Activated naive CD4-positive, alpha-beta T cell treated with anti-CD3 and anti-CD28 coated beads, Interleukin-2, amount 10 ng/mL, durations not matched to agents 7 days and 5 days (primary cell): ENCODE data around the gene RAP1GAP.

Source experiments
- CTCF ChIA-PET: fragments of 350-600 bp; sonication (Branson Sonifier 250); formaldehyde crosslinking; loops from one replicate; lab custom pipeline; 2021; ENCODE audit warnings: antibody characterized with exemption; lab: Charles Lee
- DNase-seq: peaks from one replicate; pipeline ENCODE4 v3.0.0-alpha.2; 2020
- H3K27ac Mint-ChIP-seq: one replicate; pipeline ENCODE4 v1.8.0; 2021; ENCODE audit warnings: mild to moderate bottlenecking, moderate library complexity, mixed read lengths
- H3K27me3 Mint-ChIP-seq: one replicate; pipeline ENCODE4 v1.8.0; 2021; ENCODE audit warnings: mild to moderate bottlenecking, mixed read lengths
- H3K36me3 Mint-ChIP-seq: one replicate; pipeline ENCODE4 v1.8.0; 2021; ENCODE audit warnings: mixed read lengths
- H3K4me1 Mint-ChIP-seq: one replicate; pipeline ENCODE4 v1.8.0; 2021; ENCODE audit warnings: mixed read lengths
- H3K4me3 Mint-ChIP-seq: one replicate; pipeline ENCODE4 v1.8.0; 2021; ENCODE audit warnings: mild to moderate bottlenecking, moderate library complexity, mixed read lengths
- H3K9me3 Mint-ChIP-seq: one replicate; pipeline ENCODE4 v1.8.0; 2021; ENCODE audit warnings: mixed read lengths

Gene RAP1GAP

DNA sequence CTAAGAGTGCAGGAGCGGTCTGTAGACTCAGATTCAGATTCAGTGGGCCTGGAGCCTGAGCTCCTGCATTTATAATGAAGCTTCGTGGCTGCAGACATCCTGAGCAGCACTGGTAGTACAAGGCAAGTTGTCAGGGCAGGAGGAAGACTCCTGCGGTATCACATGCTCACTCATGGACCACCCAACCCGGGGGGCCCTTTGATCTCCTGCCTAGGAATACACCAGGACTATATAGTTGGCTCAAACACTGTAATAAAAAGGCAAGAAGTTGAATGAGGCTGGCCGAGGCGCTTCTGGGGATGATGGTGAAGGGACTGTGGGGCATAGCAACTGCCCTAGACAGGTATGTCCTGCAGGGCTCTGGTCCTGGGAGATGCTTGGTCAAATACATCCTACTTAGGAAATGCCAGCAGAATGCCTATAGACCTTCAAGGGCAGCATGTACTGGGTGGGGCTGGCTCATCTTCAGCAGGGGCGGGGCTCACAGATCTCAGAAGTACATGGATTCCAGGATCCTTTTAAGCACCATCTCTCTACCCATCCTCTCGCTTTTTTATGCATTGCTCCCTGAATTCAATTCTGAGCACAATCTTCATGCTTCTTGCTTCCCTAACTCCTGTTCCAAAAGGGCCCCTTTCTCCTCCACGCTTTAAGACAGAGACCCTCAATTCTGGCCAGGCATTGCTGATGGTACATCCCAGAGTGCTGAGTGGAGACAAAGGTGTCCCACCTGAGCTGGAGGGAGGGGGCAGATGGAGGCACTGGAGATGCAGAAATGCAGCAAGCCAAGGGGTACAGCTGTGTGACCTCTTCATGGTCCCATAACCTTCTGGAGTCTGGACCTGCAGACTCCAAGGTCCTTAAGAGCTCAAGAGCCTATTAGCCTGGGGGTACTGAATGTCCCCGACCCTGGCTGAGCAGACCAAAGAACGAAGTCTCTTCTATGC, 2.1 kb upstream of the RAP1GAP start:
- no peak overlapping the region for H3K4me3 Mint-ChIP-seq
- H3K27me3 Mint-ChIP-seq, result peaks cover 65% of the 10 kb centered on the region

DNA sequence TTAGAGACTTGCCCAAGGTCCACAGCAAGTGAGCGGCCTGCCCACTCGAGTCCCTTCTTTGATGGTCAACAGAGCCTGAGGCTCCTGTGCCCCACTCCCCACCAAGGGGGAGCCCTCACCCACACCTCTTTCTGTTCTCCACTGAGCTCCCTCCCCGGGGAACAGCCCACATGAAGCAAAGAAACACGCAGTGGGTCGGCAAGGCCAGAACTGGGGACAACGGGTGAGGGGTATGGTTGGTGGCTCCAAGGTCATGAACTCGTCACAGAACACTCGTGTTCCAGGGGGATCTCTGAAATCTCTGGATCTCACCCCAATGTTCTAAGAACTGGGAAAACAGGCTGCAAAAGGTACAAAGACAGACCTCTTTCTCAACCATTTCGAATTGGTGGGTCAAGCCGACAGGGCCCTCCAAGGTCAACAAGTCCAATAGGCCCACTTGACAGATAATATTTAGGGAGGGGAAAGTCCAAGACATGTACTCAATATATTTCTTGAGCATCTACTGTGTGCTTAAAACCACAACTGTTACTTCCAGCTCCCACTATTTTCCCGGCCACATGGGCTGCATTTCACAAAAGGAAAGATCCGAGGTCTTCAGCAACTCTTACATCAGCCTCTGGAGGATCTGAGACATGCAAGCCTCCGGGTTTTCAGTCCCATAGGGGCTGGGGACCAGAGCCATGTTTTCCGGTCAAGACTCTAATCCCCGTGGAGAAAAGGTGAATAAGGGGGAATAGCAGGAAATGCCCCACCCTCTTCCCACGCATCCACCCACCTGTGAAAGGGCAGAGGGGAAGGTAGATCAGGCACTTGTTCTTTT, 1.1 kb upstream of the RAP1GAP start:
- Mint-ChIP-seq H3K4me1 (peaks cover 7% of the 10 kb centered on the region), H3K9me3 (no peaks in the 10 kb centered on the region), H3K27me3 (peaks cover 75% of the 10 kb centered on the region), H3K36me3 (no peaks in the 10 kb centered on the region), H3K27ac (no peak overlapping the region), H3K4me3 (no peak overlapping the region)
- CTCF ChIA-PET, result no interaction called here
- no peak for DNase-seq

More for the DNA sequence above, 2.1 kb upstream of the RAP1GAP start:
- no peaks in the 10 kb centered on the region for H3K9me3 Mint-ChIP-seq
- no peak overlapping the region for H3K27ac Mint-ChIP-seq
- DNase-seq, result no peak
- H3K36me3 Mint-ChIP-seq, result no peaks in the 10 kb centered on the region
- peaks cover 7% of the 10 kb centered on the region for H3K4me1 Mint-ChIP-seq
- CTCF ChIA-PET, result no interaction called here

- H3K36me3 Mint-ChIP-seq, result no peaks in the 10 kb centered on the region
- CTCF ChIA-PET, result no interaction called here
- no peak overlapping the region for H3K27ac Mint-ChIP-seq
- H3K9me3 Mint-ChIP-seq, result no peaks in the 10 kb centered on the region
- H3K27me3 Mint-ChIP-seq, result peaks cover 86% of the 10 kb centered on the region
- no peak for DNase-seq
- peaks cover 7% of the 10 kb centered on the region for H3K4me1 Mint-ChIP-seq
- no peak overlapping the region for H3K4me3 Mint-ChIP-seq
Measured at GRCh38 chr1:21668951-21669257, 253 bp downstream of the RAP1GAP start.

DNA sequence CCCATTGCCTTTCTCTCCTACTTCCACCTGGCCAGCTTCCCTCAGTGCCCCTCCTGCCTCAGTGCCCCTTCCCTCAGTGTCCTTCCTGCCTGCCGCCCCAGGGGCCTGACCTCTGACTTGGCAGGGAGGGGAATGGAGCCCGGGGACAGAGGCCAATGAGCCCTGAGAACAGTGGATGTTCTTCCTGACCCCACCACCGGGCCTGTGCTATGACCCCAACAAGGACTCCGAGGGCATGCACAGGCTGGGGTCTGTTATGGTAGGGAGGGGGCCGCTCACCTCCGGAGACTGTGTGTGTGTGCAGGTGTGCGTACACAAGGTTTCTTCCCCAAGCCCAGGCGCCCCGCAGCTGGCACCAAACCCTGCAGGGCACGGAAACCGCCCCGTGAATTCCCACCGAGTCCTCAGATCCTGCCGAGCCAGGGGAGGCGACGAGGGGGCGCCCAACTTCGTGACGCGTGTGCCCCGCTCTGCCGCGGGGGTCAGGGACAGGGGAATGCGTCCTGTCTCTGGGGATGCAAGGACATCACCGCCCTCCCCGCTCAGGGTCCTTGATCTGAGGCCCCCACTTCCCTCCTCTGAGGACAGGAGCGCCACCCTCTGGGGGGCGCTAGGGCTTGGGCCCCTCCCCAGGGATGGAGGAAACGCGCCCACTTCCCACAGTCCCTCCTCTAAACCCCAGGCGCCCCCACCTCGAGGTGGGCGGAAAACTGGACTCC, 766 bp downstream of the RAP1GAP start:
- H3K4me1 Mint-ChIP-seq, result peaks cover 10% of the 10 kb centered on the region
- peaks cover 91% of the 10 kb centered on the region for H3K27me3 Mint-ChIP-seq
- peak; percentile 20 for DNase-seq
- no peak overlapping the region for H3K27ac Mint-ChIP-seq
- no peaks in the 10 kb centered on the region for H3K36me3 Mint-ChIP-seq
- no peaks in the 10 kb centered on the region for H3K9me3 Mint-ChIP-seq
- H3K4me3 Mint-ChIP-seq, result no peak overlapping the region
- CTCF ChIA-PET, result interaction anchor here (1.1 kb wide), 1 partner anchor 123 kb away, joined by 3 read pairs; no protein-coding TSS in a partner anchor

DNA sequence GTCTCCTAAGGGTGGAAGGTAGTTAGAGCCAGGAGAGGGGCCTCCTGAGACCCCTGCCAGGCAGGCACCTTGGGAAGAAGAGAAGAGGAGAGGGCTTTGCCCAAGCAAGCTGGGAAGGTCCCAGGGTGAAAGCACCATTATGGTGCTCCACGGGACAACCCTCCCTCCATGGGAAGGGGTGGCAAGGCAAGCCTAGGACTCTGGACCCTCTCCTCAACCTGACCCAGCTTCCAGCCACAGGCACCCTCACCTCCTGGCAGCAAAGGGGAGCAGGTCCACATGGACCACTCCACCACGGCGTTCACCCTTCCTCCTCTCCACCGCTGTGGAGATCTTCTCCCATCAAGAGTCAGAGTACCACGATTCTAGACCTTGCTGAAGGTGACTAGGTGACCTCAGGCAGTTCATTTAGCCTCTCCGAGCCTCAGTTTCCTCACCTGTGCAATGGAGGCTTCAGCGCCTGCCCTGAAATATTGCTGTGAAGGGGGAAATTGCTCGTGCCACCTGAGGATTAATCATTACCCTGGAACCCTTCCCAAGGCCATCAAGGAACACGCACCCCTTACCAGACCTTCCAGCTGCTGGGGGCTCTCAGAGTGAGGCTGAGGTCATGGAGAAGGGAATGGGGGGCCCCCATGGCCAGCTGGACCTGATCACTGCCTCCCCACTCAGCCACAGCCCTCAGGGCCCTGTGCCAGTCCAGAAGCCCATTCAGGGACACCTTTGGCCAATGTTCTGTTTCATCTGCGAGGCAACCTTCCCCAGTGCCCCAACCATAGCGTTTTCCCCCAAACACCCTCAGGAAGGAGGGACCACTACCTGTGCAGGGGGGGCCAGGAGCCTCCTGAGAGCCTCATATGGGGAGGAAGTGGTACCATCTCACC, 1.6 kb downstream of the RAP1GAP start:
- Mint-ChIP-seq H3K27ac (no peak overlapping the region), H3K36me3 (no peaks in the 10 kb centered on the region), H3K4me1 (peaks cover 10% of the 10 kb centered on the region), H3K4me3 (no peak overlapping the region), H3K27me3 (peaks cover 98% of the 10 kb centered on the region), H3K9me3 (no peaks in the 10 kb centered on the region)
- CTCF ChIA-PET, result interaction anchor here (1.1 kb wide), 1 partner anchor 124 kb away, joined by 3 read pairs; no protein-coding TSS in a partner anchor
- DNase-seq, result peak; percentile 15

- Mint-ChIP-seq H3K4me3 (no peak overlapping the region), H3K27ac (no peak overlapping the region), H3K9me3 (no peaks in the 10 kb centered on the region), H3K36me3 (no peaks in the 10 kb centered on the region), H3K4me1 (peaks cover 10% of the 10 kb centered on the region), H3K27me3 (peaks cover 98% of the 10 kb centered on the region)
- CTCF ChIA-PET, result interaction anchor here (1.1 kb wide), 1 partner anchor 124 kb away, joined by 3 read pairs; no protein-coding TSS in a partner anchor
- DNase-seq, result peak; percentile 11
Measured at GRCh38 chr1:21666576-21667320, 2.4 kb downstream of the RAP1GAP start.

GRCh38 chr1:21665711-21666575, 3.2 kb downstream of the RAP1GAP start:
- peaks cover 94% of the 10 kb centered on the region for H3K27me3 Mint-ChIP-seq
- no peak overlapping the region for H3K4me3 Mint-ChIP-seq
- H3K9me3 Mint-ChIP-seq, result no peaks in the 10 kb centered on the region
- peak; percentile 14 for DNase-seq
- CTCF ChIA-PET, result no interaction called here
- peaks cover 10% of the 10 kb centered on the region for H3K4me1 Mint-ChIP-seq
- H3K27ac Mint-ChIP-seq, result no peak overlapping the region
- no peaks in the 10 kb centered on the region for H3K36me3 Mint-ChIP-seq

GRCh38 chr1:21664806-21665588, 4.2 kb downstream of the RAP1GAP start:
- Mint-ChIP-seq H3K4me3 (no peak overlapping the region), H3K27me3 (peaks cover 94% of the 10 kb centered on the region), H3K9me3 (no peaks in the 10 kb centered on the region), H3K36me3 (no peaks in the 10 kb centered on the region), H3K27ac (no peak overlapping the region), H3K4me1 (peaks cover 8% of the 10 kb centered on the region)
- CTCF ChIA-PET, result no interaction called here
- peak; percentile 8 for DNase-seq

DNA sequence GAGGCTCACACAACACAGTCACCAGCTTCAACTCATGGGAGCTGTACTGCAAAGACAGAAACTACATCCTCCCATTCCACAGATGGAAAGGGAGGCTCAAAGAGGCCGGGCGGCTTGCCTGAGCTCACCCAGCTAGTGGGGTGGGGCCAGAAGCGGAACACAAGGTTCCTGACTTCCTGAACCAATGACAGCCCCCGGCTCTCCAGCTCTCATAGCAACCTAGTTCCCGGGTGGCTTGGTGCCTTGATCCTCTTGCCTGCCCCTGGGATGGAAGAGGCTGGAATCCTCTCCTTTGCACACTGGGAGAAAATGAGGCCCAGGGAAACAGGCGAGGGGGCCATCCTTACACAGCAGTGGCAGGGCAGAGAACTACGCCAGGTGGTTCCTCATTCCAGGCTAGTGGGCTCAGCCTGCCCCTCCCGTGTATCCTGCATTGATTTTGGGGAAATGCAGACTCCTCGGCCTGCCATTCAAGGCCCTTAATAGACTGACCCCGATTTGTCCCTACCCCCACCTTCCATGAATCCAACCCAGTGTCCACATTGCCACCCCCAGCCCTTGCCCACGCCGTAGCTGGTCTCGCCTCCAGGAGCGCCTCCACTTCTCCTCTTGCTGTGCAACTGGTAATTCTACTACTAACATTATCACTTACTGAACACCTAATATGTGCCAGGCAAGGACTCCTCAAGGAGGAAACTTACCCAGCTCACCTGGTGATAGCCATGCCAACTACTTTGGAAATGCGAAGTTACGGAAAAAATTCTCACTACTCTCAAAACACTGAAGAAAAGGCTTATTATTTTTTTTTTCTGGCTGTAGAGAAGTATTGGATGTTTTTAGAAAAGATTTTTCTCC, 5.0 kb downstream of the RAP1GAP start:
- Mint-ChIP-seq H3K9me3 (no peaks in the 10 kb centered on the region), H3K4me3 (no peak overlapping the region), H3K27me3 (peaks cover 94% of the 10 kb centered on the region), H3K36me3 (no peaks in the 10 kb centered on the region), H3K4me1 (peaks cover 10% of the 10 kb centered on the region), H3K27ac (no peak overlapping the region)
- peak; percentile 29 for DNase-seq
- CTCF ChIA-PET, result no interaction called here

DNA sequence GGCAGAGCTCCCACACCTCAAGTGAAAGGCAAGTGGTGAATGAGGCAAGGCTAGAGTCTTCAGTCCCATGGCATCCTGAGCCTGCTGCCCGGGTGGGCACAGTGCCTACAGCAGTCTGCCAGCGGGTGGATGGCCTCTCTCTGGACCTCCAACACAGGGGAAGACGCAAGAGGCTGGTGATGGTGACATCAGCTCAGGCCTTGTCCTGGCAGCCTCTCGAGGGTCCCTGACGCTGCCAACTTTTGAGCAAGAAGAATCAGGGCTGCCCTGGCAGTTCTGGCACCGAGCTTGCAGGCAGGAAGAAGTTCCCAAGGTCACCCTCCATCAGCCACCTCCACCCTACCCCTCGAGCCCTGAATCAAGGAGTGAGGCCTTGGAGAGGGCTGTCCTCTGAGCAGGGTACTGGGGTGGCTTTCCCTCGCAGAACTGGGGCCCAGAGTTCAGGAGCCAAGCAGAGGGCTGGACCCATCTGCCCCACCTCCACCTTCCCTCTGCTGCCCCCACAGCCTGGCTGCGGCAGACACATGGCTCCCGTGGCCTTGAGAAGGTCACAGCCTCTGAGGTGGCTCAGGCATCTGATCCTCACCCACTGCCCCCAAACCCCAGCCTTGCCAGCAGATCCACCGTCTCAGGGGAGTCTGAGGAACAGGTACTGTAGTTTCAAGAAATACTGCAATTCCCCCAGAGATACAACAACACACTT, 5.8 kb downstream of the RAP1GAP start:
- H3K4me1 Mint-ChIP-seq, result peaks cover 10% of the 10 kb centered on the region
- CTCF ChIA-PET, result interaction anchor here (1.6 kb wide), 1 partner anchor 16 kb away, joined by 4 read pairs; no protein-coding TSS in a partner anchor
- no peak overlapping the region for H3K27ac Mint-ChIP-seq
- H3K27me3 Mint-ChIP-seq, result peaks cover 90% of the 10 kb centered on the region
- no peaks in the 10 kb centered on the region for H3K9me3 Mint-ChIP-seq
- H3K36me3 Mint-ChIP-seq, result no peaks in the 10 kb centered on the region
- H3K4me3 Mint-ChIP-seq, result no peak overlapping the region
- DNase-seq, result peak; percentile 11
